Cardiac muscle cell (in vitro differentiated cells and primary cell): ENCODE data around the gene SLC29A2. TPM values are rescaled to one million over a fixed set of nuclear protein-coding genes. Genes with fewer than 3 reads are reported as not detected.

Experiments used
- DNase-seq, 2 donors: peaks; one replicate each; pipeline versions ENCODE4 v3.0.0 to v3.0.0-alpha.2; 2010 to 2017; ENCODE audit warnings: low read depth in 1 of 2, low spot score in 1 of 2
- H3K27ac ChIP-seq: fragments of 200-600 bp; sonication (generic); 2 replicates; pipeline ENCODE4 v1.5.1; 2016
- H3K27me3 ChIP-seq: fragments of 200-600 bp; sonication (generic); 2 replicates; pipeline ENCODE4 v1.6.0; 2016; ENCODE audit warnings: control low read depth
- H3K36me3 ChIP-seq: fragments of 200-600 bp; sonication (generic); 2 replicates; pipeline ENCODE4 v1.5.1; 2016; ENCODE audit warnings: control low read depth
- H3K4me1 ChIP-seq: fragments of 200-600 bp; sonication (generic); 2 replicates; pipeline ENCODE4 v1.8.1; 2017; ENCODE audit warnings: low read depth, mild to moderate bottlenecking, mixed run types
- H3K4me3 ChIP-seq: fragments of 200-600 bp; sonication (generic); 2 replicates; pipeline ENCODE4 v1.5.1; 2016; ENCODE audit warnings: mild to moderate bottlenecking
- H3K9me3 ChIP-seq: fragments of 200-600 bp; sonication (generic); 2 replicates; pipeline ENCODE4 v1.5.1; 2017; ENCODE audit warnings: low read depth, mild to moderate bottlenecking, control low read depth
- CTCF ChIP-seq: IDR thresholded peaks from 2 replicates; pipeline ENCODE4 v1.5.1; 2012; ENCODE audit warnings: low read depth, mild to moderate bottlenecking, low read length
- polyA plus RNA-seq: library from polyadenylated mRNA; unstranded; fragments of >200 nt; fragmentation: Nextera tagmentation; extraction: Ambion mirVana; gene quantifications from 2 replicates; pipeline ENCODE4 v1.2.1, GENCODE V29; 2016
- total RNA-seq: library from RNA; depleted of rRNA; stranded (reverse); fragments of >200 nt; gene quantifications from 2 replicates; pipeline ENCODE4 v1.2.3, GENCODE V29; 2016

SLC29A2 gene
- total and polyA plus RNA-seq, 2 experiments from 2014 or later: 36.8 to 50.2 TPM

GRCh38 chr11:66365711-66366619, 5.6 kb downstream of the SLC29A2 start:
- H3K9me3 ChIP-seq: no peaks in the 10 kb centered on the region
- peak overlapping the region; percentile 22 for H3K27ac ChIP-seq
- peaks cover 9% of the 10 kb centered on the region for H3K36me3 ChIP-seq
- peaks cover 7% of the 10 kb centered on the region for H3K4me1 ChIP-seq
- DNase-seq: no peak
- no peaks in the 10 kb centered on the region for H3K27me3 ChIP-seq
- TF ChIP-seq CTCF: no peak
- H3K4me3 ChIP-seq: no peak overlapping the region

GRCh38 chr11:66365166-66365565, 6.4 kb downstream of the SLC29A2 start:
- TF ChIP-seq CTCF: no peak
- Histone ChIP-seq H3K4me1 (peaks cover 5% of the 10 kb centered on the region), H3K4me3 (no peak overlapping the region), H3K9me3 (no peaks in the 10 kb centered on the region), H3K27ac (peak overlapping the region; percentile 22), H3K36me3 (peaks cover 9% of the 10 kb centered on the region), H3K27me3 (no peaks in the 10 kb centered on the region)
- DNase-seq: no peak

GRCh38 chr11:66363805-66364535, 7.6 kb downstream of the SLC29A2 start:
- H3K9me3 ChIP-seq: no peaks in the 10 kb centered on the region
- no peaks in the 10 kb centered on the region for H3K4me1 ChIP-seq
- TF ChIP-seq CTCF: peak; percentile 69
- no peaks in the 10 kb centered on the region for H3K27me3 ChIP-seq
- peak in 1 of 2 donors; percentile 27 for DNase-seq
- H3K4me3 ChIP-seq: no peak overlapping the region
- peaks cover 8% of the 10 kb centered on the region for H3K36me3 ChIP-seq
- no peak overlapping the region for H3K27ac ChIP-seq

GRCh38 chr11:66363187-66363601, 8.4 kb downstream of the SLC29A2 start:
- no peak overlapping the region for H3K27ac ChIP-seq
- DNase-seq: no peak
- H3K9me3 ChIP-seq: no peaks in the 10 kb centered on the region
- no peaks in the 10 kb centered on the region for H3K27me3 ChIP-seq
- peaks cover 5% of the 10 kb centered on the region for H3K36me3 ChIP-seq
- no peak for TF ChIP-seq CTCF
- no peak overlapping the region for H3K4me3 ChIP-seq
- H3K4me1 ChIP-seq: no peaks in the 10 kb centered on the region

- no peaks in the 10 kb centered on the region for H3K27me3 ChIP-seq
- no peaks in the 10 kb centered on the region for H3K4me1 ChIP-seq
- no peaks in the 10 kb centered on the region for H3K9me3 ChIP-seq
- no peak for DNase-seq
- no peak overlapping the region for H3K4me3 ChIP-seq
- peaks cover 5% of the 10 kb centered on the region for H3K36me3 ChIP-seq
- no peak for TF ChIP-seq CTCF
- no peak overlapping the region for H3K27ac ChIP-seq
These were observed 8.9 kb downstream of the SLC29A2 start for GRCh38 chr11:66362481-66363147.
